ENCODE measurements around the gene PTPRC.

Gene PTPRC

DNA sequence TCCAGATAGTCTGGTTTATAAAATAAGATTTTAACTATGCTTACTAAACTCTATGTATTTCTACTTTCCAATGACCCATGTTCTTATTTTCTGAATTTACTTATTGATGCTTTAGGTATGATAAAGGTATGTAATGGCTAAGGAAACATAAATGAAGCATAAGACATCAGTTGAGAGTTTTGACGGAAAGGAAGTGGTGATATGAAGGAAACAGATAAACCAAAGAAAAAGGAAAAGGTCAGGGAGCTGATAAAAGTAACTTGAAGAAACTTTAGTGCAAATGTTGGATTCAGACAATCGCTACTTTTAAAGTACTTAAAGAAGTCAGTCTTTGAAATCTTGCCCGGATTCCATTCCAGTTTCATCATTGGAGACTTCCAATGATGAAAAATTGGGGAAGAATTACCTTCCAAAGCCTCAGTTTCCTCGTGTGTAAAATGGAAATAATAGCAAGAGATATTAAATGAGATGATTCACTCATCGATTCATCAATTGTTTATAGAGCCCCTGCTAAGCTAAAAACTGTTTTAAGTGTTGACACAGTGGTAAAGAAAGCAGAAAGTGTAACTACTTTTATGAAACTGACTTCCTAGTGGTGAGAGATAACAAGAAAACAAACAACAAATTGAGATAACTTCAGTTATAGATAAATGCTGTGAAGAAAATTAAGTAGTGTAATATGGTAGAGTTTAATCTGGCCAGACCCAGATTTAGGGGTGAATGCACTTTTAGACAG is 10.6 kb downstream of the PTPRC start:
- DNase-seq, result no peak

- no peak for DNase-seq
These were observed 11.1 kb downstream of the PTPRC start for GRCh38 chr1:198649968-198650338.

DNA sequence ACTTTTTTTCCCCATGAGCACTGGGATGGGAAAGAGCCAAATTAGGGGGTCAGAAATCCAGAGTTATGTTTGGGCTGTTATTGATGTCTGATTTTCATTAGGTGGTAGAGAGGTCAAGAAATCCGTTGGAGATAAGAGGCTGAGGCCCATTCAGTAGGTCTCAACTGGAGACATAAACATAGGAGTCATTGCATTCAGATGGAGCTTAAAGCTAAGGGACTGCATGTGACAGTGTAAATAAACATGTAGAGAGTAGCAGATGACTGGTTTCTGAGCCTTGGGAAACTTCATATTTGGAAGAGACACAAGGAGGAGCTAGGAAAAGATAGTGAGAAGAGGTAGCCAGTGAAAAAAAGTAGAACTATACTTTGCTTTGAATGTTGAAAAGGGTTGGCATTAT is 11.7 kb downstream of the PTPRC start:
- no peak for DNase-seq

GRCh38 chr1:198651650-198652400 is 13.0 kb downstream of the PTPRC start:
- no peak for DNase-seq

- no peak for DNase-seq
These were observed 15.1 kb downstream of the PTPRC start for GRCh38 chr1:198653808-198654413.

GRCh38 chr1:198655459-198656121 is 16.8 kb downstream of the PTPRC start:
- peak; percentile 70 for DNase-seq

- no peak for DNase-seq
These were observed 17.7 kb downstream of the PTPRC start for GRCh38 chr1:198656500-198656932.

DNA sequence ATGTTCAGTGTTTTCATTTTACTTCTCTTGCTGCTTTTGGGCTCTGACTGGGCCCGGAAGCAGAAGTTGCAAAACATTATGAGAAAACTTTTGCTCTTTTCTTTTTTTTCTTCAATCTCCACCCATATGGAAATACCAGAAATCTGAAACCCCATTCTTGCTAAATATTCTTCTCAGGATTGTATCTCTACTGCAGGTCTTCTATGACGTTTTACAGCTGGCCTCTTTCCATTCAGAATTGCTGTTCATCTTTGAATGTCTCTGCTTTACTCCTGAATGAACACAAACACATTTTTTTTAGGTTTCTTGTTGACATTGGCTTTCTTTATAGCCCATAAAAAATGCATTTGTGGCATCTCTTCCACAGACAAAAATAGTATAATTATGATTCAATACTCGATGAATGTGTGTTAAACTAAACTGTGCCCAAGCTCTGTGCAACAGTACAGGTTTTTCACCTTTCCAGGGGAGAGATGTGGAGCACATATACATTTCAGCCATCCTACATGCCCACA is 18.8 kb downstream of the PTPRC start:
- DNase-seq, result peak; percentile 100

- no peak for DNase-seq
These were observed 21.8 kb downstream of the PTPRC start for GRCh38 chr1:198660341-198661261.

- no peak for DNase-seq
These were observed 24.0 kb downstream of the PTPRC start for GRCh38 chr1:198662821-198663220.

- DNase-seq, result no peak
These were observed 25.4 kb downstream of the PTPRC start for GRCh38 chr1:198664068-198664788.

DNA sequence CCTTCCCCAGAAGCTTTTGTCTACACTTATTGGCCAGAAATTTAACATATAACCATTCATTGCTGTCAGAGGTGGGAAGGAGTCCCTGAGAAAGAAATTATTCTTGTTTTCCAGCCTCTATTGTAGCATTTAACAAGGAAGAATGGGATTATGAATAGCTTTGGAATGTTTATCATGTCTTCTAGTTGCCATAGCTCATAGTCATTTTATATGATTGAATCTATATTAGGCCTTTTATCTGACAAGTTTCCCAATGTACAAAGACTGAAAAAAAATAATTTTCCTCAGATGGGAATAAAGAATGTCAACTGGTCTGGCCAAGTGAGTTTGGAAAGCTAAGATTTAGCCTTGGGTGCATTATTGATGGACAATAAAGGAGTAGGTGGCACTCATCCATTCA is 28.3 kb downstream of the PTPRC start:
- DNase-seq, result peak; percentile 79

DNA sequence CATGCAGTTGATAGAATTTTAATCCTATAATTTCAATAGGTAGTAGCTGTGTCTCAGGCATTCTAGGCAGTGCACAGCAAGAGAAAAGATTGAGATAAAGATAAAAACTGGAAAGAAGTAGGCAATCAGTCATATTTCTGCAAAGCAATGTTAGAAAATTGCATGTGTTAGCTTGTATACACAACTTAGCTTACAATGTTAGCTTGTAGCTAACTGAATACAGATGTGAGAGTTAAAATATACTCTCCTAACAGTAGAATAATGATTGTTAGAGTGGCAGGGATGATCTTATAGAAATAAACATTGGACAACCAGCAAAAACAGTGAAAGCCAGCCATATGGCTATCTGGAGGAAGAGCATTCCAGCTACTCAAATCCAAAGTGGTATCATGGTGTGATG is 29.0 kb downstream of the PTPRC start:
- peak; percentile 51 for DNase-seq

GRCh38 chr1:198669023-198669698 is 30.3 kb downstream of the PTPRC start:
- peak; percentile 92 for DNase-seq

- no peak for DNase-seq
These were observed 30.9 kb downstream of the PTPRC start for GRCh38 chr1:198669771-198670170.

DNA sequence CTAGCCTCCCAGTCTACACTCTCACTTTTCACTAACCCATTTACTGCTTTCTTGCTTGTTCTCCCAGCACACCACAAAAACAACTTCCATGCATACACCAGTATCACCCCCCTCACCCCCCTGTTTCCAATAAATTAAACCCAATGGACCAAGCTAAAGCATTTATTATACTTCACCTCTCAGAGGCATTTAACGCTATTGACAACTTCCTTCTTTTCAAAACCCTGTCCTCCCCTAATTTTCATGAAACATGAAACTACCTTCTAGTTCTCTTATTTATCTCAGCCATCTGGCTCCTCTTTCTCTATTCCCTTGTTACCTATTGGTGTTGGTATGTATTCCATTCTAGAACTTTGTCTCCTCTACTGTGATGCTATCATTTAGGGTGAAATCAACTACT is 32.3 kb downstream of the PTPRC start:
- DNase-seq, result no peak

DNA sequence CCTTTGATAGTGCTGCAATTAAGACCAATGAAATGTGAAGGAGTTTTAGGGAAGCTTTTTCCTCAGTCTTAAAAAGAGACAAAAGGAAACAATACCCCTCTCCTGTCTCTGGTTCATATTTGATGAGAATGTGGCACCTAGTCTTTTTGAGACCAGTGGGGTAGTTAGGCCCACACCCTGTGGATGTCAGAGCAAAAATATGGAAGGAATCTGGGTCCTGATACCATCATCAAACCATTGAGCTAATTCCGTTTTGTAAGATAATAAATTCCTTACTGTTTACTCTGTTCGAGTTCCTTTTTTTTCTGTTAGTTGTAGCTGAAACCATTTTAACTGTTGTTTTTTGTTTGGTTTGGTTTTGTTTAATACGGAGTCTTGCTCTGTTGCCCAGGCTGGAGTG is 33.3 kb downstream of the PTPRC start:
- peak; percentile 70 for DNase-seq

GRCh38 chr1:198674009-198674408 is 35.2 kb downstream of the PTPRC start:
- no peak for DNase-seq

DNA sequence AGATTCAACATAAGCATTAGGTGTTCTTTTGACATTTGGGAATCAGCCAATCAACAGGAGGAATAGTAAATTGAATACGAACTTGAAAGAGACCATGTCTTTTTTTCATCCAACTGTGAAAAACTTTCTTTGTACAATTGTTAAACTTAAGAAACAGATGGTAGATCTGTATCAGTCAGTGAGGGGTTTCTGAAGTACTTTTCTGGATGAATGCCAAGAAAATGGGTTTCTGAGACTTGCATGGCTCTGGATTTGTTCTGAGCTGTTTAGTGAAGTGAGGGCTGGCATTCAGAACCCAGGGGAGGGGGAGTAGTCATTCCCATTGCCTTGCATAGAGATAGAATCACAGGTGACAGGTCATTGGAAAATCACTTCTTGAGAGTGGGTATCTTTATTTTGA is 37.4 kb downstream of the PTPRC start:
- no peak for DNase-seq

DNA sequence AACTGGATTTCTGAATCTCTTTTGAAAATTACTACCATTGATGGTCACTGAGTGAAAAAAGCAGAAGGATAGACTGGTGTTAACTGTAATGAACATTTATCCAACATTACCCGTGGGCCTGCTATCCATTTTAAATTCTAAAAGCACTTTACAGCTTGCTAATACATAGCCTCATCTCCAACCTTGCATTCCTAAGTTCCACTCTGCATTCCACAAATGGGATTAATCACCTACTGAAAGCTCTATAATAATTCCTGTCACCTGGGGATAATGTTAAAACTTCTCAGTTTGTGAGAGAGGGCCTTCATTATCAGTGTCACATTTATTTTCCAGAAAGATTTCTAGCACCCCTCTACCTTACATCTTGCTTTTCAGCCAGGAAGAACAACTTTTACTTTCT is 38.2 kb downstream of the PTPRC start:
- peak; percentile 80 for DNase-seq

GRCh38 chr1:198677871-198678270 is 39.0 kb downstream of the PTPRC start:
- DNase-seq, result no peak
